Measurements from ENCODE around the gene TPPP. TPM values are rescaled to one million over a fixed set of nuclear protein-coding genes. Genes with fewer than 3 reads are reported as not detected.

Gene TPPP
- total RNA-seq, 1 experiment from 2014 or later = 0.18 TPM

- intact Hi-C loops (cut with micrococcal nuclease; ENCODE audit: unreplicated experiment) = no loop called here
- no peak overlapping the region for H3K4me3 Mint-ChIP-seq (ENCODE audit: unreplicated experiment)
- no peaks in the 10 kb centered on the region for H3K9me3 Mint-ChIP-seq (ENCODE audit: unreplicated experiment)
- no peak overlapping the region for H3K27ac Mint-ChIP-seq (ENCODE audit: unreplicated experiment)
- BruUV-seq (replicated peaks) = no TSS peak
- POLR2A ChIA-PET = no interaction called here
- Histone ChIP-seq H3K36me3 (ENCODE audit: control insufficient read depth, insufficient read depth, low read length) (peaks cover 12% of the 10 kb centered on the region), H3K27me3 (replicated peaks; ENCODE audit: control insufficient read depth, insufficient read depth, low read length) (no peaks in the 10 kb centered on the region), H3K4me1 (no peaks in the 10 kb centered on the region), H3K9me3 (no peaks in the 10 kb centered on the region), H3K4me3 (ENCODE audit: low read depth, low read length) (no peak overlapping the region)
- TF ChIP-seq CTCF (IDR thresholded peaks at IDR 0.05; ENCODE audit: insufficient read depth in 1 of 2, low read depth in 1 of 2, low read length in 1 of 2, severe bottlenecking in 1 of 2, unreplicated experiment in 1 of 2) = no peak
- DNase-seq = no peak
- no peaks in the 10 kb centered on the region for H3K27me3 Mint-ChIP-seq (ENCODE audit: insufficient read depth, unreplicated experiment)
- peaks cover 30% of the 10 kb centered on the region for H3K36me3 Mint-ChIP-seq (ENCODE audit: insufficient read depth, unreplicated experiment)
- H3K4me1 Mint-ChIP-seq (ENCODE audit: low read depth, unreplicated experiment) = no peaks in the 10 kb centered on the region
- CTCF ChIA-PET = no interaction called here
Observed at GRCh38 chr5:642481-642880, 50.7 kb downstream of the TPPP start.

DNA sequence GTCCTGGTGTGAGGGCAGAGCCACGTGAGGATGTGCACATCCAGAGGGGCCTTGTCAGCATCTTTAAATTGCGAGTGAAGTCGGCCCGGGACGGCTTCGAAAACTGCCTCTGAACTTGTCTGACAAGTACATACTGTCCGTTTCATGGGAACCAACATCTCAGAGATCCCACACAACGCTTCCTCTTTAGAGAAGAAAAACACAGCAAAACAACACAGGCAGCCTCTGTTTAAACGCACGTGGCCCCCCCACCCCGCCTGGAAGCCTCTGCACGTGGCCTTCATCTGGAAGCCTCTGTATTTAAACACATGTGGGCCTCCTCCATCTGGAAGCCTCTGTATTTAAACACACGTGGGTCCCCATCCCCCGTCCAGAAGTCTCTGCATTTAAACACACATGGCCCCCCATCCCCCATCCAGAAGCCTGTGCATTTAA lies 51.8 kb downstream of the TPPP start:
- H3K4me1 ChIP-seq = no peaks in the 10 kb centered on the region
- no peak for DNase-seq
- ChIA-PET CTCF (no interaction called here), POLR2A (no interaction called here)
- H3K36me3 ChIP-seq (ENCODE audit: control insufficient read depth, insufficient read depth, low read length) = peaks cover 2% of the 10 kb centered on the region
- intact Hi-C loops (cut with micrococcal nuclease; ENCODE audit: unreplicated experiment) = no loop called here
- no TSS peak for BruUV-seq (replicated peaks)
- Mint-ChIP-seq H3K27ac (ENCODE audit: unreplicated experiment) (no peak overlapping the region), H3K9me3 (ENCODE audit: unreplicated experiment) (no peaks in the 10 kb centered on the region), H3K4me1 (ENCODE audit: low read depth, unreplicated experiment) (no peaks in the 10 kb centered on the region), H3K4me3 (ENCODE audit: unreplicated experiment) (no peak overlapping the region), H3K27me3 (ENCODE audit: insufficient read depth, unreplicated experiment) (no peaks in the 10 kb centered on the region), H3K36me3 (ENCODE audit: insufficient read depth, unreplicated experiment) (peaks cover 39% of the 10 kb centered on the region)
- no peaks in the 10 kb centered on the region for H3K9me3 ChIP-seq
- TF ChIP-seq CTCF (IDR thresholded peaks at IDR 0.05; ENCODE audit: insufficient read depth in 1 of 2, low read depth in 1 of 2, low read length in 1 of 2, severe bottlenecking in 1 of 2, unreplicated experiment in 1 of 2) = no peak
- H3K27me3 ChIP-seq (replicated peaks; ENCODE audit: control insufficient read depth, insufficient read depth, low read length) = no peaks in the 10 kb centered on the region
- no peak overlapping the region for H3K4me3 ChIP-seq (ENCODE audit: low read depth, low read length)

DNA sequence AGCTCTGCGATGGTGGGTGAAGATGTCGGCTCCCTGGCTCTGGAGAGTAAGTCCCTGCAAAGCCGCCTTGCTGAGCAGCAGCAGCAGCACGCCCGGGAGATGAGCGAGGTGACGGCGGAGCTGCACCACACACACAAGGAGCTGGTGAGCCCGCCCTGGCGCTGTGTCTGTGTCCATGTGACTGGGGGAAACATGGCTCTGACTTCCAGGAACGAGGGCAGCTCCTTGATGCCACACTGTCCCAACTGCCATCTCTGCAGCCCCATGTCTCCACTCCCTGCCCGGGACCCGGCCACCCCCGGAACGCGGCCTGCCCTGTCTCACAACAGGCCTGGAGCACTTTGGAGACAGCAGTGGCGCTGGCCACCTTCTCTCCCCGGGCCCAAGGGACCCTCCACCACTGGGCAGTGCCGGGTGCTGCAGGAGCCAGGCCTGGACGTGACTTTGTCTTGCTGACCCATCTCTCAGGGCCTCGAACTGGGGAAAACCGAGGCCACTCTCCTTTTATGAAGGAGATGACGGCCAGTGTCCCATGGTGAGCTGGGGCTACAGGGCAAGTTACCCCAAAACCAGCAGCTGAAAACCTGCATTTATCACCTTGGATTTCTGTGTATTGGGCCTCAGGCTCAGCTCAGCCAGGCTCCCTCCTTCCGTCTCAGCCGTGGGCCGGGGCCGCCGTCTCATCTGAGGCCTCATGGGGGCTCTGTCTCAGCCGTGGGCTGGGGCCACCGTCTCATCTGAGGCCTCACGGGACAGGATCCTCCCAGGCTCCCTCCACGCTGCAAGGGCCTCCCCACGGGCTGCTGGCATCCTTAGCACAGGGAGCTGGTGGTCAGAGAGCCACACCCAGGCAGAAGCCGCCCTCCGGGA lies 52.5 kb downstream of the TPPP start:
- intact Hi-C loops (cut with micrococcal nuclease; ENCODE audit: unreplicated experiment) = no loop called here
- H3K36me3 ChIP-seq (ENCODE audit: control insufficient read depth, insufficient read depth, low read length) = peaks cover 2% of the 10 kb centered on the region
- no peaks in the 10 kb centered on the region for H3K9me3 Mint-ChIP-seq (ENCODE audit: unreplicated experiment)
- DNase-seq = no peak
- no TSS peak for BruUV-seq (replicated peaks)
- H3K27me3 ChIP-seq (replicated peaks; ENCODE audit: control insufficient read depth, insufficient read depth, low read length) = no peaks in the 10 kb centered on the region
- no peaks in the 10 kb centered on the region for H3K27me3 Mint-ChIP-seq (ENCODE audit: insufficient read depth, unreplicated experiment)
- no peaks in the 10 kb centered on the region for H3K4me1 Mint-ChIP-seq (ENCODE audit: low read depth, unreplicated experiment)
- H3K4me3 ChIP-seq (ENCODE audit: low read depth, low read length) = no peak overlapping the region
- CTCF ChIA-PET = no interaction called here
- no peak overlapping the region for H3K4me3 Mint-ChIP-seq (ENCODE audit: unreplicated experiment)
- POLR2A ChIA-PET = no interaction called here
- H3K4me1 ChIP-seq = no peaks in the 10 kb centered on the region
- no peak for TF ChIP-seq CTCF (IDR thresholded peaks at IDR 0.05; ENCODE audit: insufficient read depth in 1 of 2, low read depth in 1 of 2, low read length in 1 of 2, severe bottlenecking in 1 of 2, unreplicated experiment in 1 of 2)
- no peak overlapping the region for H3K27ac Mint-ChIP-seq (ENCODE audit: unreplicated experiment)
- H3K9me3 ChIP-seq = no peaks in the 10 kb centered on the region
- peaks cover 45% of the 10 kb centered on the region for H3K36me3 Mint-ChIP-seq (ENCODE audit: insufficient read depth, unreplicated experiment)

Data from Caco-2 (cell line).